Neuronal stem cell (in vitro differentiated cells): ENCODE measurements around the gene KRT39. TPM values are rescaled to one million over a fixed set of nuclear protein-coding genes. Genes with fewer than 3 reads are reported as not detected.

ENCODE experiments used
- DNase-seq: peaks from one replicate; pipeline ENCODE4 v3.0.0-alpha.2; 2013; ENCODE audit warnings: low spot score
- H2AFZ ChIP-seq: one replicate; pipeline ENCODE4 v1.6.1; 2013; ENCODE audit warnings: mild to moderate bottlenecking, low read length, inconsistent platforms
- H2AK5ac ChIP-seq: 2 replicates; pipeline ENCODE4 v1.6.1; 2013; ENCODE audit warnings: low read depth, mild to moderate bottlenecking, inconsistent platforms, low read length, moderate library complexity, mixed read lengths
- H2BK120ac ChIP-seq: 2 replicates; pipeline ENCODE4 v1.6.1; 2013; ENCODE audit warnings: low read depth, mild to moderate bottlenecking, inconsistent platforms, low read length, moderate library complexity, mixed read lengths
- H2BK12ac ChIP-seq: one replicate; pipeline ENCODE4 v1.6.1; 2013; ENCODE audit warnings: low read length, inconsistent platforms
- H2BK15ac ChIP-seq: 2 replicates; pipeline ENCODE4 v1.6.1; 2013; ENCODE audit warnings: mild to moderate bottlenecking, low read length, inconsistent platforms, mixed read lengths
- H2BK5ac ChIP-seq: one replicate; pipeline ENCODE4 v1.6.1; 2013; ENCODE audit warnings: inconsistent platforms, mild to moderate bottlenecking, low read length, moderate library complexity
- H3K14ac ChIP-seq: one replicate; pipeline ENCODE4 v1.6.1; 2013; ENCODE audit warnings: low read length, inconsistent platforms
- H3K18ac ChIP-seq: 2 replicates; pipeline ENCODE4 v1.6.1; 2013; ENCODE audit warnings: low read length, inconsistent platforms
- H3K23ac ChIP-seq: 2 replicates; pipeline ENCODE4 v1.6.1; 2013; ENCODE audit warnings: low read depth, mild to moderate bottlenecking, mixed read lengths, low read length, inconsistent platforms; ENCODE audit not compliant: poor library complexity
- H3K27ac ChIP-seq: replicated peaks from 3 replicates; pipeline ENCODE4 v1.5.1; 2013; ENCODE audit warnings: low read length, inconsistent platforms
- H3K27me3 ChIP-seq, 3 experiments: 2 replicates each; pipeline ENCODE4 v1.6.1; 2013; ENCODE audit warnings: low read length in 3 of 3, mild to moderate bottlenecking in 2 of 3, inconsistent platforms in 1 of 3, low read depth in 1 of 3, mixed read lengths in 1 of 3, moderate library complexity in 1 of 3; ENCODE audit not compliant: control insufficient read depth in 3 of 3, insufficient read depth in 3 of 3
- H3K36me3 ChIP-seq, 2 donors: replicated peaks in 1 of 2; 2 replicates each; pipeline ENCODE4 v1.6.1; 2013; ENCODE audit warnings: low read length in 2 of 2; ENCODE audit not compliant: control insufficient read depth in 2 of 2, insufficient read depth in 2 of 2
- H3K4ac ChIP-seq: 2 replicates; pipeline ENCODE4 v1.6.1; 2013; ENCODE audit warnings: inconsistent platforms, mild to moderate bottlenecking, low read length, moderate library complexity
- H3K4me1 ChIP-seq, 2 donors: 1 replicate in 1 of 2; 2 replicates in 1 of 2; pipeline ENCODE4 v1.6.1; 2013; ENCODE audit warnings: low read length in 2 of 2, low read depth in 1 of 2; ENCODE audit not compliant: control insufficient read depth in 2 of 2, insufficient read depth in 1 of 2
- H3K4me2 ChIP-seq: one replicate; pipeline ENCODE4 v1.6.1; 2013; ENCODE audit warnings: mild to moderate bottlenecking, low read length, inconsistent platforms; ENCODE audit not compliant: insufficient read depth, poor library complexity, severe bottlenecking
- H3K4me3 ChIP-seq, 2 donors: 2 replicates each; pipeline ENCODE4 v1.5.1; 2013; ENCODE audit warnings: low read length in 2 of 2, mild to moderate bottlenecking in 2 of 2, inconsistent platforms in 1 of 2, moderate library complexity in 1 of 2
- H3K79me1 ChIP-seq: one replicate; pipeline ENCODE4 v1.6.1; 2013; ENCODE audit warnings: low read depth, mild to moderate bottlenecking, inconsistent platforms, low read length, moderate library complexity
- H3K9ac ChIP-seq: one replicate; pipeline ENCODE4 v1.6.1; 2013; ENCODE audit warnings: mild to moderate bottlenecking, low read depth, low read length, inconsistent platforms; ENCODE audit not compliant: poor library complexity
- H3K9me3 ChIP-seq, 2 donors: replicated peaks in 1 of 2; 2 replicates each; pipeline versions ENCODE3 to v1.6.1; 2013; ENCODE audit warnings: low read length in 2 of 2, mild to moderate bottlenecking in 2 of 2, inconsistent platforms in 1 of 2, low read depth in 1 of 2, mixed read lengths in 1 of 2, moderate library complexity in 1 of 2; ENCODE audit not compliant: control insufficient read depth in 2 of 2, insufficient read depth in 1 of 2
- H4K8ac ChIP-seq: one replicate; pipeline ENCODE4 v1.6.1; 2013; ENCODE audit warnings: low read depth, mild to moderate bottlenecking, inconsistent platforms, low read length, moderate library complexity
- H4K91ac ChIP-seq: one replicate; pipeline ENCODE4 v1.6.1; 2013; ENCODE audit warnings: low read length, low read depth, mild to moderate bottlenecking, inconsistent platforms; ENCODE audit not compliant: poor library complexity
- WGBS, 2 donors: extraction: QIAGEN DNeasy Blood & Tissue Kit; methylation state at CpG; one replicate each; pipeline ENCODE4 v1.1.7; 2013; ENCODE audit warnings: missing lambda C conversion rate in 2 of 2, mixed read lengths in 1 of 2; ENCODE audit not compliant: insufficient read length in 2 of 2, insufficient replicate concordance in 1 of 2; ENCODE audit errors: extremely low coverage in 2 of 2; 5-methylcytosine and 5-hydroxymethylcytosine counted together
- small RNA-seq: library from polyadenylated mRNA; stranded (forward); fragments of <200 nt; extraction: miRNeasy Mini kit (QIAGEN cat#:217004); gene quantifications from one replicate; pipeline ENCODE3, GENCODE V24; 2013; ENCODE audit not compliant: insufficient read depth

Gene KRT39

DNA sequence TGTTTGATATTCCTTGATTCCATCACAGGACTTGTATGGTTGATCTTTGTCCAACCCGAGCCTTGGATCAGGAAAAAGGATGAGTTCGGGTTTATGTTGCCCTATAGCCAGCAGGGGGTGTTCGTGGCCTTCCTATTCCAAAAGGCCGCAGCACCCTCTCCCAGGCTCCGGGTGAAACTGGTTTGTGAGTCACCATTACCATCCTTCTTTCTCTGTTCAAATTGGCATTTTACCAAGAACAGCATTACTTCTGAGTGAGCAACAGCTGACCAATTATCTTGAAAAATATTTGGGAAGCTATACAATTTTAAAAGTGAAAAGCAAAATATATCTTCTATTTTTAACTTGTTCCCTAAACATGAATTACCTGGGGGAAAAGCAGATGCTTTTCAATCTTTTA is 57.4 kb downstream of the KRT39 start:
- no peak overlapping the region for H3K4me2 ChIP-seq
- H3K4me1 ChIP-seq = peaks cover 0 to 7% of the 10 kb centered on the region in 2 donors
- no peak overlapping the region for H3K9ac ChIP-seq
- no peak overlapping the region for H3K18ac ChIP-seq
- peak overlapping the region; percentile 52 for H2AFZ ChIP-seq
- no peaks in the 10 kb centered on the region for H3K9me3 ChIP-seq
- no peak overlapping the region for H3K4me3 ChIP-seq
- H2BK15ac ChIP-seq = no peak overlapping the region
- H4K8ac ChIP-seq = no peak overlapping the region
- H3K4ac ChIP-seq = no peak overlapping the region
- no peak overlapping the region for H2BK12ac ChIP-seq
- H4K91ac ChIP-seq = no peak overlapping the region
- no peak overlapping the region for H2BK5ac ChIP-seq
- no peak overlapping the region for H2BK120ac ChIP-seq
- no peak overlapping the region for H2AK5ac ChIP-seq
- no peaks in the 10 kb centered on the region for H3K36me3 ChIP-seq
- H3K27ac ChIP-seq = no peak overlapping the region
- peak; percentile 74 for DNase-seq
- H3K79me1 ChIP-seq = no peaks in the 10 kb centered on the region
- no peak overlapping the region for H3K23ac ChIP-seq
- WGBS, 2 donors = no CpG with 5 or more reads among the region's 5 CpGs
- no peak overlapping the region for H3K14ac ChIP-seq
- peaks cover 0 to 21% (median 0%) of the 10 kb centered on the region in 3 experiments for H3K27me3 ChIP-seq

Small RNA genes within 50 kb of the gene (small RNA-seq; reads per million reads assigned to genes)
- gene KRTAP3-4P = not detected
